GM18499 (cell line): Measurements from ENCODE around the gene CNOT11.

Source experiments
- ATAC-seq: cut with Tn5 transposase; IDR thresholded peaks from one replicate; pipeline ENCODE4 v1.9.1; 2021; ENCODE audit warnings: moderate number of reproducible peaks; ENCODE audit not compliant: insufficient read depth, unreplicated experiment

Gene CNOT11

GRCh38 chr2:101272045-101272784, 19.5 kb downstream of the CNOT11 start:
- peak; percentile 93 for ATAC-seq

- ATAC-seq: no peak
These were observed 20.4 kb downstream of the CNOT11 start for GRCh38 chr2:101273056-101273455.

- no peak for ATAC-seq
These were observed 21.5 kb downstream of the CNOT11 start for GRCh38 chr2:101274142-101274541.

GRCh38 chr2:101277111-101277510, 24.4 kb downstream of the CNOT11 start:
- ATAC-seq: no peak

- ATAC-seq: no peak
These were observed 26.2 kb downstream of the CNOT11 start for GRCh38 chr2:101278925-101279324.

- no peak for ATAC-seq
These were observed 28.8 kb downstream of the CNOT11 start for GRCh38 chr2:101281482-101281881.

GRCh38 chr2:101282980-101283379, 30.3 kb downstream of the CNOT11 start:
- ATAC-seq: no peak

- ATAC-seq: no peak
These were observed 34.0 kb downstream of the CNOT11 start for GRCh38 chr2:101286684-101287083.

- no peak for ATAC-seq
These were observed 34.6 kb downstream of the CNOT11 start for GRCh38 chr2:101287303-101287702.

GRCh38 chr2:101290711-101291110, 38.0 kb downstream of the CNOT11 start:
- ATAC-seq: no peak

GRCh38 chr2:101291973-101292372, 39.3 kb downstream of the CNOT11 start:
- ATAC-seq: no peak

GRCh38 chr2:101293544-101293943, 40.9 kb downstream of the CNOT11 start:
- ATAC-seq: no peak

GRCh38 chr2:101294861-101295260, 42.2 kb downstream of the CNOT11 start:
- no peak for ATAC-seq

GRCh38 chr2:101295895-101296294, 43.2 kb downstream of the CNOT11 start:
- no peak for ATAC-seq

- no peak for ATAC-seq
These were observed 43.7 kb downstream of the CNOT11 start for GRCh38 chr2:101296371-101296770.

- ATAC-seq: no peak
These were observed 44.7 kb downstream of the CNOT11 start for GRCh38 chr2:101297383-101297782.

GRCh38 chr2:101299604-101300003, 46.9 kb downstream of the CNOT11 start:
- ATAC-seq: no peak

- no peak for ATAC-seq
These were observed 47.5 kb downstream of the CNOT11 start for GRCh38 chr2:101300164-101300563.

- no peak for ATAC-seq
These were observed 48.1 kb downstream of the CNOT11 start for GRCh38 chr2:101300836-101301235.

- ATAC-seq: no peak
These were observed 49.3 kb downstream of the CNOT11 start for GRCh38 chr2:101302016-101302415.

GRCh38 chr2:101303688-101304087, 51.0 kb downstream of the CNOT11 start:
- ATAC-seq: no peak

GRCh38 chr2:101305035-101305434, 52.3 kb downstream of the CNOT11 start:
- ATAC-seq: no peak
